ENCODE measurements around the gene PGM3.

- TF ChIP-seq ELK1 (IDR thresholded peaks at IDR 0.05; ENCODE audit: low read depth, low read length) (no peak), EHF (CRISPR knock-in tag; IDR thresholded peaks at IDR 0.05) (no peak), RCOR1 (IDR thresholded peaks at IDR 0.05; ENCODE audit: low read depth, low read length) (no peak), POLR2A (IDR thresholded peaks at IDR 0.05; ENCODE audit: low read length) (no peak), CTCF (IDR thresholded peaks at IDR 0.05) (no peak), CBX2 (IDR thresholded peaks at IDR 0.05; ENCODE audit: borderline replicate concordance, low read depth) (no peak), EP300 (IDR thresholded peaks at IDR 0.05) (no peak), REST (IDR thresholded peaks at IDR 0.05) (no peak), KDM1A (IDR thresholded peaks at IDR 0.05; ENCODE audit: low read depth) (no peak), TFCP2L1 (CRISPR knock-in tag; IDR thresholded peaks at IDR 0.05) (no peak), MAZ (IDR thresholded peaks at IDR 0.05; ENCODE audit: borderline replicate concordance, low read depth, low read length) (no peak), MAFK (IDR thresholded peaks at IDR 0.05; ENCODE audit: partially characterized antibody) (no peak), JUNB (IDR thresholded peaks at IDR 0.05) (no peak), PBX3 (IDR thresholded peaks at IDR 0.05) (no peak)
Measured at GRCh38 chr6:83180426-83180950, 12.6 kb downstream of the PGM3 start.
